IMR-90 (cell line): ENCODE data around the gene DPP10. TPM values are rescaled to one million over a fixed set of nuclear protein-coding genes. Genes with fewer than 3 reads are reported as not detected.

Experiments
- ATAC-seq: fragments of 200-7000 bp; cut with Tn5 transposase; 2 replicates; pipeline ENCODE4 v1.9.1; 2020; ENCODE audit warnings: low read depth, mild to moderate bottlenecking, moderate library complexity
- BruUV-seq: library from RNA; stranded (reverse); fragments of 400-500 nt; replicated peaks from 2 replicates; lab custom pipeline; 2021; lab: Mats Ljungman, UMichigan
- CTCF ChIA-PET: fragments of 300-600 bp; formaldehyde crosslinking; extraction: SDS; loops from one replicate; lab custom pipeline; 2021; ENCODE audit warnings: antibody characterized with exemption; lab: Yijun Ruan, JAX
- POLR2A ChIA-PET: fragments of 300-600 bp; sonication (Branson Sonifier 250); formaldehyde crosslinking; loops from one replicate; lab custom pipeline; 2022; ENCODE audit warnings: antibody characterized with exemption; ENCODE audit not compliant: unreplicated experiment; lab: Charles Lee
- DNase-seq: peaks from one replicate; pipeline ENCODE4 v3.0.0; 2013
- H2AFZ ChIP-seq: replicated peaks from 2 replicates; pipeline ENCODE3; 2013; ENCODE audit warnings: low read length, mild to moderate bottlenecking; ENCODE audit not compliant: poor library complexity
- H2AK5ac ChIP-seq: 2 replicates; pipeline ENCODE4 v1.6.1; 2013; ENCODE audit warnings: low read depth, low read length, inconsistent platforms
- H2AK9ac ChIP-seq: replicated peaks from 2 replicates; pipeline ENCODE3; 2013; ENCODE audit warnings: mild to moderate bottlenecking, low read depth, low read length, moderate library complexity; ENCODE audit not compliant: poor library complexity
- H2BK120ac ChIP-seq: 2 replicates; pipeline ENCODE4 v1.6.1; 2013; ENCODE audit warnings: low read depth, low read length, inconsistent platforms
- H2BK15ac ChIP-seq: 3 replicates; pipeline ENCODE4 v1.6.1; 2013; ENCODE audit warnings: low read depth, low read length, inconsistent platforms
- H2BK20ac ChIP-seq: 2 replicates; pipeline ENCODE4 v1.6.1; 2013; ENCODE audit warnings: low read depth, mild to moderate bottlenecking, inconsistent platforms, low read length, moderate library complexity
- H2BK5ac ChIP-seq: 2 replicates; pipeline ENCODE4 v1.6.1; 2013; ENCODE audit warnings: mild to moderate bottlenecking, low read depth, low read length, inconsistent platforms; ENCODE audit not compliant: poor library complexity, severe bottlenecking
- H3K14ac ChIP-seq: replicated peaks from 2 replicates; pipeline ENCODE4 v1.6.1; 2013; ENCODE audit warnings: low read depth, low read length, inconsistent platforms
- H3K18ac ChIP-seq: 2 replicates; pipeline ENCODE4 v1.6.1; 2013; ENCODE audit warnings: low read depth, low read length, control low read depth
- H3K23ac ChIP-seq: 2 replicates; pipeline ENCODE4 v1.6.1; 2013; ENCODE audit warnings: low read depth, low read length, inconsistent platforms
- H3K27ac ChIP-seq: 2 replicates; pipeline ENCODE4 v1.5.1; 2013; ENCODE audit warnings: mild to moderate bottlenecking, control low read depth, low read length; ENCODE audit not compliant: insufficient read depth
- H3K27me3 ChIP-seq: 2 replicates; pipeline ENCODE4 v1.6.1; 2013; ENCODE audit warnings: low read length; ENCODE audit not compliant: control insufficient read depth, insufficient read depth
- H3K36me3 ChIP-seq: 2 replicates; pipeline ENCODE4 v1.6.1; 2013; ENCODE audit warnings: low read length, mixed read lengths; ENCODE audit not compliant: control insufficient read depth, insufficient read depth
- H3K4ac ChIP-seq: 2 replicates; pipeline ENCODE4 v1.6.1; 2013; ENCODE audit warnings: low read depth, low read length, inconsistent platforms
- H3K4me1 ChIP-seq: 2 replicates; pipeline ENCODE4 v1.6.1; 2013; ENCODE audit warnings: low read length, mixed read lengths; ENCODE audit not compliant: control insufficient read depth, insufficient read depth
- H3K4me2 ChIP-seq: 2 replicates; pipeline ENCODE4 v1.6.1; 2013; ENCODE audit warnings: low read depth, mild to moderate bottlenecking, control low read depth, low read length, moderate library complexity
- H3K4me3 ChIP-seq: 2 replicates; pipeline ENCODE4 v1.5.1; 2013; ENCODE audit warnings: low read depth, mild to moderate bottlenecking, control low read depth, low read length, moderate library complexity; ENCODE audit not compliant: insufficient read depth
- H3K56ac ChIP-seq: 2 replicates; pipeline ENCODE4 v1.6.1; 2013; ENCODE audit warnings: low read length, inconsistent platforms; ENCODE audit not compliant: insufficient read depth; ENCODE audit errors: extremely low read depth
- H3K79me1 ChIP-seq, 2 experiments: 2 replicates each; pipeline ENCODE4 v1.6.1; 2013; ENCODE audit warnings: low read length in 2 of 2, inconsistent platforms in 1 of 2, low read depth in 1 of 2
- H3K9ac ChIP-seq: 2 replicates; pipeline ENCODE4 v1.6.1; 2013; ENCODE audit warnings: low read depth, low read length, control low read depth
- H3K9me1 ChIP-seq: 2 replicates; pipeline ENCODE4 v1.6.1; 2013; ENCODE audit warnings: low read length, inconsistent platforms; ENCODE audit not compliant: insufficient read depth
- H3K9me3 ChIP-seq: 2 replicates; pipeline ENCODE4 v1.6.1; 2013; ENCODE audit warnings: low read length; ENCODE audit not compliant: control insufficient read depth, insufficient read depth
- H4K20me1 ChIP-seq: 2 replicates; pipeline ENCODE4 v1.6.1; 2013; ENCODE audit warnings: low read length, inconsistent platforms; ENCODE audit not compliant: insufficient read depth
- H4K5ac ChIP-seq: 2 replicates; pipeline ENCODE4 v1.6.1; 2013; ENCODE audit warnings: mild to moderate bottlenecking, low read depth, low read length, control low read depth
- H4K8ac ChIP-seq, 2 experiments: 2 replicates each; pipeline ENCODE4 v1.6.1; 2013; ENCODE audit warnings: low read depth in 2 of 2, low read length in 2 of 2, control low read depth in 1 of 2, inconsistent platforms in 1 of 2
- H4K91ac ChIP-seq: 2 replicates; pipeline ENCODE4 v1.6.1; 2013; ENCODE audit warnings: low read depth, low read length, inconsistent platforms; ENCODE audit not compliant: insufficient read depth
- BHLHE40 ChIP-seq: fragments of 150-350 bp; IDR thresholded peaks from 2 replicates; pipeline ENCODE4 v1.6.1; 2016; ENCODE audit warnings: mild to moderate bottlenecking, low read depth, low read length
- FOS ChIP-seq: fragments of 150-350 bp; IDR thresholded peaks from 2 replicates; pipeline ENCODE4 v1.6.1; 2016; ENCODE audit warnings: low read depth, low read length
- RAD21 ChIP-seq: IDR thresholded peaks from 2 replicates; pipeline ENCODE4 v1.6.1; 2012; ENCODE audit warnings: low read length, improper control_type of control experiment
- RFX5 ChIP-seq: IDR thresholded peaks from 2 replicates; pipeline ENCODE4 v1.8.0; 2012; ENCODE audit warnings: low read depth, mild to moderate bottlenecking, low read length, moderate library complexity
- WGBS, 2 experiments: methylation state at CpG; one replicate each; pipeline versions ENCODE4 v1.1.5 to v1.1.7; 2013; ENCODE audit warnings: missing lambda C conversion rate in 2 of 2; ENCODE audit not compliant: insufficient read length in 1 of 2; ENCODE audit errors: extremely low coverage in 2 of 2; 5-methylcytosine and 5-hydroxymethylcytosine counted together
- dilution Hi-C: fragments of 300-500 bp; cut with HindIII; formaldehyde crosslinking; loops from one replicate; pipeline ENCODE4 v1.14.3; 2018; ENCODE audit warnings: low sequenced_read_pairs; ENCODE audit not compliant: unreplicated experiment
- in situ Hi-C: fragments of 300-500 bp; cut with MboI; formaldehyde crosslinking; loops from 3 replicates; pipeline ENCODE4 v1.14.3; 2019; ENCODE audit warnings: low sequenced_read_pairs, inconsistent platforms, mixed read lengths
- intact Hi-C: fragments of 100-400 bp; cut with micrococcal nuclease; formaldehyde crosslinking; loops from 2 replicates; pipeline ENCODE4 v1.10.0; 2022
- polyA plus RNA-seq, 3 experiments: library from polyadenylated mRNA; depleted of rRNA; stranded (reverse); fragments of >200 nt; gene quantifications; 2 replicates each; pipeline ENCODE4 v1.2.3, GENCODE V29; 2012; ENCODE audit warnings: low replicate concordance in 1 of 3
- total RNA-seq: library from RNA; depleted of rRNA; stranded (reverse); fragments of >200 nt; gene quantifications from 2 replicates; pipeline ENCODE4 v1.2.3, GENCODE V29; 2012

The DPP10 gene
- total and polyA plus RNA-seq, 2 of the 4 experiments (the other 2 are of a cell fraction) = not detected

GRCh38 chr2:115574667-115575066, 1132.2 kb downstream of the DPP10 start:
- Histone ChIP-seq H3K14ac (no peak overlapping the region), H2BK5ac (no peak overlapping the region), H4K20me1 (no peaks in the 10 kb centered on the region), H3K9me1 (no peaks in the 10 kb centered on the region), H3K9me3 (peaks cover 6% of the 10 kb centered on the region), H4K5ac (no peak overlapping the region), H2BK120ac (no peak overlapping the region), H3K79me1 (no peaks in the 10 kb centered on the region), H2AK9ac (no peak overlapping the region), H3K4me1 (no peaks in the 10 kb centered on the region), H4K8ac (no peak overlapping the region), H3K4me2 (no peak overlapping the region), H3K9ac (no peak overlapping the region), H2BK15ac (no peak overlapping the region), H3K27me3 (no peaks in the 10 kb centered on the region), H4K91ac (no peak overlapping the region), H3K4me3 (no peak overlapping the region), H3K18ac (no peak overlapping the region), H2AFZ (no peak overlapping the region), H3K4ac (no peak overlapping the region), H2AK5ac (no peak overlapping the region), H2BK20ac (no peak overlapping the region), H3K36me3 (no peaks in the 10 kb centered on the region), H3K56ac (no peak overlapping the region), H3K27ac (no peak overlapping the region), H3K23ac (no peak overlapping the region)
- no TSS peak for BruUV-seq
- dilution Hi-C loops (no loop called here), in situ Hi-C loops (no loop called here), intact Hi-C loops (no loop called here)
- POLR2A ChIA-PET = no interaction called here
- WGBS, 2 experiments = 0% methylated on average over 1 of the region's 5 CpGs; no CpG with 5 or more reads in 1 of the 2 experiments
- no peak for ATAC-seq
- no peak for DNase-seq
- TF ChIP-seq RFX5 = no peak
- no peak for TF ChIP-seq RAD21
- TF ChIP-seq BHLHE40 = no peak
- no peak for TF ChIP-seq FOS
- CTCF ChIA-PET = no interaction called here
